Measurements from ENCODE around the gene RELT. TPM values are rescaled to one million over a fixed set of nuclear protein-coding genes. Genes with fewer than 3 reads are reported as not detected.

Gene RELT
- total and polyA plus RNA-seq, 2 experiments from 2014 or later = 2.0 to 6.3 TPM

- Mint-ChIP-seq H3K4me1 (peaks cover 5% of the 10 kb centered on the region), H3K9me3 (no peaks in the 10 kb centered on the region; the same call in 2 of the 3 replicates), H3K4me3 (no peak overlapping the region), H3K27ac (no peak overlapping the region), H3K36me3 (ENCODE audit: low read depth) (no peaks in the 10 kb centered on the region), H3K27me3 (ENCODE audit: insufficient read depth, low read depth, poor library complexity) (peaks cover 2% of the 10 kb centered on the region)
- Histone ChIP-seq H3K27me3 (ENCODE audit: insufficient read depth) (no peaks in the 10 kb centered on the region), H3K4me1 (ENCODE audit: insufficient read depth) (no peaks in the 10 kb centered on the region), H4K20me1 (replicated peaks; ENCODE audit: insufficient read depth) (no peaks in the 10 kb centered on the region; the same call in 1 of the 2 replicates), H3K27ac (ENCODE audit: low read depth) (no peak overlapping the region), H3K79me2 (replicated peaks; ENCODE audit: insufficient read depth) (no peaks in the 10 kb centered on the region), H3K4me3 (no peak overlapping the region), H3F3A (replicated peaks; ENCODE audit: low read depth) (0 out of 2 replicates have a peak, but pooled peaks cover 2% of the 10 kb centered on the region), H2AFZ (no peak overlapping the region), H3K36me3 (ENCODE audit: insufficient read depth) (no peaks in the 10 kb centered on the region), H3K9me2 (ENCODE audit: insufficient read depth) (no peaks in the 10 kb centered on the region), H3K4me2 (no peak overlapping the region)
- DNase-seq (ENCODE audit: low spot score) (no peak), ATAC-seq (no peak)
- TF ChIP-seq JUNB (IDR thresholded peaks at IDR 0.05; ENCODE audit: unreplicated experiment) = no peak
- no peak for TF ChIP-seq EZH2phosphoT487 (IDR thresholded peaks at IDR 0.05; ENCODE audit: unreplicated experiment)
- TF ChIP-seq ETS1 (IDR thresholded peaks at IDR 0.05) = no peak
- no peak for TF ChIP-seq REST (IDR thresholded peaks at IDR 0.05; ENCODE audit: unreplicated experiment)
- no peak for TF ChIP-seq NANOG (IDR thresholded peaks at IDR 0.05; ENCODE audit: borderline replicate concordance)
- TF ChIP-seq POLR2AphosphoS5 (IDR thresholded peaks at IDR 0.05; ENCODE audit: low read depth) = no peak
- TF ChIP-seq CTCF (conservative IDR thresholded peaks at IDR 0.05; ENCODE audit: low read depth in 2 of 2) = no peak
- no peak for TF ChIP-seq STAT1 (IDR thresholded peaks at IDR 0.05; ENCODE audit: unreplicated experiment)
- TF ChIP-seq ZNF331 (CRISPR knock-in tag; IDR thresholded peaks at IDR 0.05; ENCODE audit: low read depth) = no peak
- TF ChIP-seq CREB1 (CRISPR knock-in tag; IDR thresholded peaks at IDR 0.05; ENCODE audit: low read depth) = no peak
- no peak for TF ChIP-seq EZH2 (IDR thresholded peaks at IDR 0.05; ENCODE audit: low read depth, unreplicated experiment)
These were observed 23.0 kb downstream of the RELT start for GRCh38 chr11:73399159-73399590.

Measured in GM23338 (cell line).